GM21619 (cell line): ENCODE measurements around the gene HMCN1.
A peak's percentile ranks its signal among the peaks of the same experiment; 100 is the strongest.
"Not testable (repeated sequence)": the region's sequence is repeated elsewhere in the genome, so short reads cannot be mapped to it uniquely, and the experiment has no call there.

Experiments used
- ATAC-seq: cut with Tn5 transposase; IDR thresholded peaks from one replicate; pipeline ENCODE4 v1.9.1; 2021; ENCODE audit not compliant: unreplicated experiment

HMCN1 gene

GRCh38 chr1:186183970-186184628 lies 449.9 kb downstream of the HMCN1 start:
- peak; percentile 63 for ATAC-seq

GRCh38 chr1:186186251-186186650 lies 452.1 kb downstream of the HMCN1 start:
- not testable (repeated sequence) for ATAC-seq

- no peak for ATAC-seq
Measured at GRCh38 chr1:186187601-186188000, 453.4 kb downstream of the HMCN1 start.

- ATAC-seq, result no peak
Measured at GRCh38 chr1:186188004-186188539, 453.9 kb downstream of the HMCN1 start.

- no peak for ATAC-seq
Measured at GRCh38 chr1:186188736-186189135, 454.5 kb downstream of the HMCN1 start.

GRCh38 chr1:186189156-186189555 lies 455.0 kb downstream of the HMCN1 start:
- ATAC-seq, result no peak

GRCh38 chr1:186191511-186191910 lies 457.3 kb downstream of the HMCN1 start:
- ATAC-seq, result no peak

GRCh38 chr1:186193224-186193623 lies 459.0 kb downstream of the HMCN1 start:
- no peak for ATAC-seq

GRCh38 chr1:186194107-186194756 lies 460.0 kb downstream of the HMCN1 start:
- ATAC-seq, result peak; percentile 91

- ATAC-seq, result no peak
Measured at GRCh38 chr1:186195377-186195931, 461.3 kb downstream of the HMCN1 start.

GRCh38 chr1:186202271-186202764 lies 468.1 kb downstream of the HMCN1 start:
- no peak for ATAC-seq

- ATAC-seq, result no peak
Measured at GRCh38 chr1:186202776-186203175, 468.6 kb downstream of the HMCN1 start.

- no peak for ATAC-seq
Measured at GRCh38 chr1:186206048-186206570, 471.9 kb downstream of the HMCN1 start.

- no peak for ATAC-seq
Measured at GRCh38 chr1:186207391-186208085, 473.3 kb downstream of the HMCN1 start.

- ATAC-seq, result no peak
Measured at GRCh38 chr1:186208405-186209129, 474.4 kb downstream of the HMCN1 start.

GRCh38 chr1:186210258-186210657 lies 476.1 kb downstream of the HMCN1 start:
- ATAC-seq, result no peak

- ATAC-seq, result not testable (repeated sequence)
Measured at GRCh38 chr1:186211583-186211982, 477.4 kb downstream of the HMCN1 start.

- peak; percentile 91 for ATAC-seq
Measured at GRCh38 chr1:186212568-186213224, 478.5 kb downstream of the HMCN1 start.

- ATAC-seq, result no peak
Measured at GRCh38 chr1:186213225-186213607, 479.0 kb downstream of the HMCN1 start.

- no peak for ATAC-seq
Measured at GRCh38 chr1:186214791-186215190, 480.6 kb downstream of the HMCN1 start.
